ENCODE measurements around the gene DNM3.

The DNM3 gene

DNA sequence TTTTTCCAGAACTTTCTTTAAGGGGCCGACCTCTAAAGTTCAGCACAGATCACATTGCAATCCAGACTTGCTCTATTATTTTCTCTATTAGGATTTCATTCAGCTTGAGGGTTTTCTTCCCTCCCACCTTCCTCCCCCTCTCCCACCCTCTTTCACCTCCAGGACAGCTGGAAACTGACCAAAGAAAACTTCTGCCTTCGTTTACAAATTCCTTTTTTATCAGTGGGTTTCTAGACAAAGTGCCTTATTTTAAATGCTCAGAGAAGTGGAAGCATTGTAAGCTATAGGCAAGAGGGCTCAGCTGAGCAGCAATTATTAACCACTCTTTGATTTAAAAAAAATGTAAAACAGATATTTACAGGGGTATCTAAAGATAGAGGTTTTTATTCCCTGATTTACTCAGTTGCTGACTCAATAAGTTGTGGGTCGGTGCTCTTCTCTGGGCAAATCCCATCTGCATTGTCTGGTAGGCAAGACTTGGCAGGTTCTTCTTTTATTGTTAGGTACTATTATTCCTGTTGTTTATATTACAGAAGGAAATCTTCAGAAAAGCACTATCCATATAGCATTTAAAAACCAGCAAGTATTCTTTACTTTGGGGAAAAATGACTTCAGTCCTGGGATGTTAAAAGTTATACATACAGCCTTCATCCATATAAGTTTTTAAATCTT is 302.2 kb downstream of the DNM3 start:
- Histone ChIP-seq H3K4me1 (ENCODE audit: low read length) (no peaks in the 10 kb centered on the region), H3K79me2 (ENCODE audit: low read length) (no peaks in the 10 kb centered on the region), H3K4me3 (ENCODE audit: low read length) (no peak overlapping the region), H3K9me2 (replicated peaks; ENCODE audit: insufficient read depth, low read length) (no peaks in the 10 kb centered on the region), H3F3A (ENCODE audit: insufficient read depth, low read length) (no peaks in the 10 kb centered on the region), H4K20me1 (ENCODE audit: insufficient read depth, low read length) (no peaks in the 10 kb centered on the region), H2AFZ (ENCODE audit: low read length) (no peak overlapping the region), H3K9me3 (replicated peaks; ENCODE audit: insufficient read depth, low read length) (no peaks in the 10 kb centered on the region), H3K9ac (ENCODE audit: low read length) (no peak overlapping the region), H3K27me3 (replicated peaks; ENCODE audit: insufficient read depth, low read length) (no peaks in the 10 kb centered on the region), H3K36me3 (replicated peaks; ENCODE audit: insufficient read depth, low read length) (no peaks in the 10 kb centered on the region), H3K4me2 (ENCODE audit: low read depth, low read length) (no peak overlapping the region), H3K27ac (ENCODE audit: low read length) (no peak overlapping the region)
- DNase-seq, result no peak
- TF ChIP-seq EZH2 (optimal IDR thresholded peaks at IDR 0.05; ENCODE audit: low read depth, low read length) (no peak), EZH2phosphoT487 (IDR thresholded peaks at IDR 0.05; ENCODE audit: low read length) (no peak)
- TF ChIP-seq, protein P1, sequence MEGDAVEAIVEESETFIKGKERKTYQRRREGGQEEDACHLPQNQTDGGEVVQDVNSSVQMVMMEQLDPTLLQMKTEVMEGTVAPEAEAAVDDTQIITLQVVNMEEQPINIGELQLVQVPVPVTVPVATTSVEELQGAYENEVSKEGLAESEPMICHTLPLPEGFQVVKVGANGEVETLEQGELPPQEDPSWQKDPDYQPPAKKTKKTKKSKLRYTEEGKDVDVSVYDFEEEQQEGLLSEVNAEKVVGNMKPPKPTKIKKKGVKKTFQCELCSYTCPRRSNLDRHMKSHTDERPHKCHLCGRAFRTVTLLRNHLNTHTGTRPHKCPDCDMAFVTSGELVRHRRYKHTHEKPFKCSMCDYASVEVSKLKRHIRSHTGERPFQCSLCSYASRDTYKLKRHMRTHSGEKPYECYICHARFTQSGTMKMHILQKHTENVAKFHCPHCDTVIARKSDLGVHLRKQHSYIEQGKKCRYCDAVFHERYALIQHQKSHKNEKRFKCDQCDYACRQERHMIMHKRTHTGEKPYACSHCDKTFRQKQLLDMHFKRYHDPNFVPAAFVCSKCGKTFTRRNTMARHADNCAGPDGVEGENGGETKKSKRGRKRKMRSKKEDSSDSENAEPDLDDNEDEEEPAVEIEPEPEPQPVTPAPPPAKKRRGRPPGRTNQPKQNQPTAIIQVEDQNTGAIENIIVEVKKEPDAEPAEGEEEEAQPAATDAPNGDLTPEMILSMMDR (IDR thresholded peaks at IDR 0.05; ENCODE audit: low read length), result no peak

DNA sequence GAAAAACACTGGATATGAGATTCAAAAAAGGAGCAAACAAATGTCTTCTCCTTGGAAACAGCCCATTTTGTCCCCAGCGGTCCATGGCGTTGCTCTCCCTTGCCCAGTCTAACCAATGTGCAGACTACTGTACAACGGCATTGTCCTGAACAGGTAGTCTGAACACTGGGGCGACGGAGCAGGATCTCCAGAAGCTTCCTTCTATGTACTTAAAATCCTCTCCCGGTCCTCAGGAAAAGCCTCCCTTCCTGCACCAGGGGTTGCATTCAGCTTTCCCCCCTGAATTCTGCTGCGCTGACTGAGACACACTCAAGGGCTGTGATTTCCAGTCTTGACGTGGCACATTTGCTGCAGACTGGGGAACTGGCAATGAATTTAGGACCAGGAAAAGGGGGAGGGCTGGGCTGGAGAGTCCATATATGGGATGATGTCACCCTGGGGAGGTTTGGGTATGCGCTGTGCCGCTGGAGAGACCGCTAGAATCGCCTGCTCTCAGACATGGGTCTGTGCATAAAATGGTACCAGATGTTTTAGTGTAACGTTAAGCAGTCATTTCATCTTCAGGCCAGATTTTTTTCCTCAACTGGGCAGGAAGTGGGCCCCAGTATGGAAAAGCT is 303.3 kb downstream of the DNM3 start:
- no peak overlapping the region for H3K4me3 ChIP-seq (ENCODE audit: low read length)
- no peaks in the 10 kb centered on the region for H3F3A ChIP-seq (ENCODE audit: insufficient read depth, low read length)
- no peaks in the 10 kb centered on the region for H3K9me3 ChIP-seq (replicated peaks; ENCODE audit: insufficient read depth, low read length)

DNA sequence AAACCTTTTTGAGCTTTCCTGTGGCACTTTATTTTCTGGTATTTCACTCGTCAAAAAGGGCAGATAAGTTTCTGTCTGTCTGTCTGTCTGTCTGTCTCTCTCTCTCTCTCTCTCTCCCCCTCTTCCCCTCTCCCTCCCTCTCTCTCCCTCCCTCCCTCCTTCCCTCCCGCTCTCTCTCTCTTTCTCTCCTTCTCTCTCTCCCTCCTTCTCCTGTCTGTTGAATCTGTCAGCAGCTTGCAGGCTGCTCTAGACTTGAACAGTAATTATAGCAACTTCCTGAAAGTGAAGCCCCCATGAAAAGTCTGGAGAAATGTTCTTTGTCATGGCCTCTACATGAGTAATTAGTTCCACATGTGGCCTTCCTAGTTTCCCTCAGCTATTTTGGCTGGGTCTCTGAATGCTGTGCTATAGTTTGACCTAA is 303.9 kb downstream of the DNM3 start:
- no peaks in the 10 kb centered on the region for H3F3A ChIP-seq (ENCODE audit: insufficient read depth, low read length)
- no peak overlapping the region for H3K4me3 ChIP-seq (ENCODE audit: low read length)
- no peak overlapping the region for H3K27ac ChIP-seq (ENCODE audit: low read length)
- H3K79me2 ChIP-seq (ENCODE audit: low read length), result no peaks in the 10 kb centered on the region
- H3K9me3 ChIP-seq (replicated peaks; ENCODE audit: insufficient read depth, low read length), result no peaks in the 10 kb centered on the region
- TF ChIP-seq, protein P1 (IDR thresholded peaks at IDR 0.05; ENCODE audit: low read length), result no peak
- TF ChIP-seq EZH2 (optimal IDR thresholded peaks at IDR 0.05; ENCODE audit: low read depth, low read length) (no peak), EZH2phosphoT487 (IDR thresholded peaks at IDR 0.05; ENCODE audit: low read length) (no peak)
- no peak overlapping the region for H3K4me2 ChIP-seq (ENCODE audit: low read depth, low read length)
- H2AFZ ChIP-seq (ENCODE audit: low read length), result no peak overlapping the region
- H3K27me3 ChIP-seq (replicated peaks; ENCODE audit: insufficient read depth, low read length), result no peaks in the 10 kb centered on the region
- H3K9me2 ChIP-seq (replicated peaks; ENCODE audit: insufficient read depth, low read length), result no peaks in the 10 kb centered on the region
- no peaks in the 10 kb centered on the region for H3K4me1 ChIP-seq (ENCODE audit: low read length)
- no peaks in the 10 kb centered on the region for H4K20me1 ChIP-seq (ENCODE audit: insufficient read depth, low read length)
- no peak for DNase-seq
- H3K36me3 ChIP-seq (replicated peaks; ENCODE audit: insufficient read depth, low read length), result no peaks in the 10 kb centered on the region
- no peak overlapping the region for H3K9ac ChIP-seq (ENCODE audit: low read length)

More for the DNA sequence above, 303.3 kb downstream of the DNM3 start:
- Histone ChIP-seq H3K4me1 (ENCODE audit: low read length) (no peaks in the 10 kb centered on the region), H3K9me2 (replicated peaks; ENCODE audit: insufficient read depth, low read length) (no peaks in the 10 kb centered on the region), H3K27ac (ENCODE audit: low read length) (no peak overlapping the region), H3K36me3 (replicated peaks; ENCODE audit: insufficient read depth, low read length) (no peaks in the 10 kb centered on the region), H2AFZ (ENCODE audit: low read length) (no peak overlapping the region), H4K20me1 (ENCODE audit: insufficient read depth, low read length) (no peaks in the 10 kb centered on the region), H3K4me2 (ENCODE audit: low read depth, low read length) (no peak overlapping the region), H3K79me2 (ENCODE audit: low read length) (no peaks in the 10 kb centered on the region), H3K27me3 (replicated peaks; ENCODE audit: insufficient read depth, low read length) (no peaks in the 10 kb centered on the region), H3K9ac (ENCODE audit: low read length) (no peak overlapping the region)
- TF ChIP-seq EZH2phosphoT487 (IDR thresholded peaks at IDR 0.05; ENCODE audit: low read length) (no peak), EZH2 (optimal IDR thresholded peaks at IDR 0.05; ENCODE audit: low read depth, low read length) (no peak)
- TF ChIP-seq, protein P1 (IDR thresholded peaks at IDR 0.05; ENCODE audit: low read length), result no peak
- DNase-seq, result no peak
